GM12892 (cell line): ENCODE measurements around the gene TCP11.

Source experiments
- POLR2AphosphoS5 ChIP-seq: IDR thresholded peaks from 2 replicates; pipeline ENCODE4 v1.6.1; 2011; ENCODE audit warnings: low read depth, low read length, control low read depth
- TAF1 ChIP-seq: IDR thresholded peaks from 2 replicates; pipeline ENCODE4 v1.6.1; 2011; ENCODE audit warnings: low read depth, mild to moderate bottlenecking, control low read depth, low read length, borderline replicate concordance

GRCh38 chr6:35092362-35093117 is 48.6 kb downstream of the TCP11 start:
- TF ChIP-seq POLR2AphosphoS5 (no peak), TAF1 (no peak)
